NK-92 treated with Interleukin-12 subunit alpha and Interleukin-12 subunit beta, amount 100 ng/mL, for 24 hours (cell line): ENCODE results near the gene AGT.
"Not testable (repeated sequence)": the region's sequence is repeated elsewhere in the genome, so short reads cannot be mapped to it uniquely, and the experiment has no call there.

Experiments used
- DNase-seq: peaks from one replicate; lab custom pipeline; 2025; lab: John Stamatoyannopoulos, UW

AGT gene

DNA sequence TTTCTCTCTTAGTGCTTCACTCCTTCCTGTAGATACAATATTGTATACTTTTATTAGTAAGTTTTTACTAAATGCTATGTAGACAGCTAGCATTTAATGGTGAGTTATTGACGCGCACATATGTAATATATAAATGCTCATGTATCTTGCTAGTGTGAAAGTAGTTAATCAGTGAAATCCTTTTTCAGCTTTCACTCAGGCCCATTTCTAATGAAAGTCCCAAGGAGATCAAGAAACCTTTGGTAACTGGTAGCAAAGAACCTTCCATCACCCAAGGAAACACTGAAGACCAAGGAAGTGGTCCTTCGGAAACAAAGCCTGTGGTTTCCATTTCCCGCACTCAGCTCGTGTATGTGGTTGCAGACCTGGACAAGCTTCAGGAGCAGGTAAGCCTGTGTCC lies 27.2 kb downstream of the AGT start:
- DNase-seq = no peak

DNA sequence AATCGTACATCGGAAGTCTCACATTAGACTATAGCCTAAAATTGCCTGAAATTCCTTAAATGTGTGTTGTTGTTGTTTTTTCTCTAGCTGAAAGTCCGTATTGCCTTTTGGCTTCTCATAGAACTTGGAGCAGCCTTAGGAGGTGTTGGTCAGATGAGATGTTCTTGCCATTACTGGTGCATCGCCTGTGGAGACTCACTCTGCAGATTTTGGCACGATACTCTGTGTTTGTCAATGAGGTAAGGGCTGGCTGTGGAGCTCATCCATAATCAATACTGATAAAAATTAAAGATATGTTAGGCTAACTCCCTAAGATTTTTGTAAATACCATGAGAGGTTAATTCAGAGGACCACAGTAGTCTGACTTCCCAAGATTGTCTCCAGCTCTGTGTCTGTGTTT lies 28.9 kb downstream of the AGT start:
- DNase-seq = no peak

DNA sequence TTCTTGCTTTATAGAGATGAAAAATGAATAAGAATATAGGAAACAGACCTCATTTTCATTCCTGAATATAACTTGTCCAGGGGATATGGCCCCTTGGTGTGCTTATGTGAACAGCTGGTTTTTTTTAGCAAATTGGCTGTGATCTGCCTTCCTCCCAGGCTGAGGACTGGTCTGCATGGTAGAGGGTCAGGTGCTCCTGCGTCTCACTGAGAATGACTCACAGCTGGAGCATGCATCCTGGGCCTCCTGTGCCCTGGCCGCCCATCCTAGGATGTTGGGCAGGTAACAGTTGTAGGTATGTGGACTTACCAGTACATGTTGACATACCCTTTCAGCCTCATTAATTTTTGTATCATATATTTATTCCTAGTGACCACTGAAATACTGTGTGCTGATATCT lies 29.8 kb downstream of the AGT start:
- no peak for DNase-seq

DNA sequence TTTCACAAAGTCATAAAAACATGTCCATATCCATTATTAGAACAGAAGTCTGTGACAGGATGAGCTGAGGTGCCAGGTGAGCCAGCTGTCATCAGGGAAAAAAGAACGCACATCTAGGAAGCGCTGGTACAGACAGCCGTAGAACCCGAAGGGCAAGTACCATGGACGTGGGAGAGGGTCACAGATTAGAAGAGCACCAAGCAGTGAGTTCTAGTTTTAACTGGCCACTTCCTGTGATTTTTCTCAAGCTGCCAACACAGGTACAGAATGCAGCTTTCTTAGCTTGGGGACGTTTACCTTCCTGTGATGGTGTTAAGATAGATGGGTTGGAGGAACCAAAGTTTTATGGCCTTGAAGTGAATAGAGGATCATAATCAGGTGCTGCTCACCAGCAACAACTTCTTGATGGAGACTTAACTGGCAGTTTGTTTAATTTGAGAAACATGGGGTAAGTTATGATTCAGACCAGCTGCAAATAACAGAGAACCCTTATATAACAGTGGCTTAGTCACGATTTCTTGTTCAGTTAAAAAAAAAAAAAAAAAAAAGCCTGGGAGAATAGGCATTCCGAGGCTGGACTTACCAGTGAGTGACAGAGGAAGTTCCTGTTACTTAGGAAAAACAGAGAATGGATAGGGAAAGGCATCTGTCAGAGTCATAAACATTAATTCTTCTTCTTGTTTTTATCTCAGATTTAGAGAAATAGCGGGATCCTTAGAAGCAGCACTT lies 30.9 kb downstream of the AGT start:
- no peak for DNase-seq

DNA sequence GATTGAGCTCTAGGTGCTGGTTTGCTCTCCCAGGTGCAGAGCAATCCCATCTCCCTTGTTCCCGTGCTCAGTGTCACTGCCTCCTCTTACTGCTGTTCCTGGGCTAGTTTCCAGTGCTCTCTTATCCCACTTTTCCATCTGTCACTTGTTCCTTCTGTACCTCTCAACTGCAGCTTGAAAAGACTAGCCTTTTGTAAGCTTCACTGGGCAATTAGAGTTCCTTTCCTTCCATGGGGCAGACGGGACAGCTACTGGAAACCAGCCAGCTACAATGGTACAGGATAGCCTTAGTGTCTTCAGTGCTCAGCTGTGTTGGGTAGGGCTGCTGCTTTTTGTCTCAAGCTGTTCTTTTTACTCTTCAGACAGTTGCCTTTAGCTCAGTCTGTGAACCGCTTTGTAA lies 31.6 kb downstream of the AGT start:
- DNase-seq = no peak

DNA sequence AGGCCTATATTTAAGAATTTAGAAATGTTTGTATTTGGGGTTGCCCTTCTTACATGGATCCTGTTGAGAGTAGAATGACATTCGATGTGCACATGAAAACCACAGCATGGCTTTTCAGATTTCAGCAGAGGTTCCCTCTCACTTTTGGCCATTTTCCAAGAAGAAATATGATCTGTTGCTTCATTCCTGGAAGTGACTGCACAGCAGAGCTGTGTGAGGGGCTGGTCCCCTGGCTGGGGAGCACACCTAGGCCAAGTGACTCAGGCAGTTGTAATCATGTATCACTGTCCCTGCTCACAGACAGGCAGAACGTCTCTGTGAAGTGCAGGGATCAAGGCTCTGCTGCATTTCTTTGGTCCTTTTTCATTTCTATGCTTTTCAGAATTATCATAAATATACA lies 32.3 kb downstream of the AGT start:
- no peak for DNase-seq

DNA sequence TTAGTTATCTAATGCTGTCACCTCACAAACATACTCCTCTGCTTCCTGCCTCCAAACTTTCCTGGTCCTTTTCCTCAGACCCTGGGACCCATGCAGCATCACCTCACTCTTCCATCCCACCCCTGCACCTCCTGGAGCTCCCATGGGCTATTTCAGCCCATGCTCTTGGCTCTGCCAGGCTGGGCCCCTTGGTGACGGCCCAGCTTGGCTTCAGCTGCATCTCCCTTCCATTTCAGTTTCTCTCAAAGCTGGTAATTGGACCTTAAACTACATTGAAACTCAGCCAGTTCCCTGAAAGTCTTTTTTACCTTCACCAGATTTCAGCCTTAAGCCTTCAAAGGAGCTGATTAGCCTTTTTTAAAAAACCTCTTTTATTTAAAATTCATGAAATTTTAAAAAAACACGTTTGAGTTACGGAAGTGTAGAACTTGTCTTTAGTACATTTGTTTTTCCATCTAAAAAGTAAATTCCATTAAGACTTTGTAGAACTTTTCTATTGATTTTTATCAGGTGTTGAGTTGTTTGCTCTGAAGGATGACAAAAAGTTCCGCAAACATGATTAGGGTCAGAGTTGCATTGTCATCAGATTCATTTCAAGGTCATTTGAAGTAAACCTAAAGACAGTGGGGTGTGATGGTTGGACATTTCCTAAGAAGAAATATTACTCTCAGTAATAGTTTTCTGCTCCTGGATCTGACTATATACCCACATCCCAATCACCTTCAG lies 33.5 kb downstream of the AGT start:
- no peak for DNase-seq

DNA sequence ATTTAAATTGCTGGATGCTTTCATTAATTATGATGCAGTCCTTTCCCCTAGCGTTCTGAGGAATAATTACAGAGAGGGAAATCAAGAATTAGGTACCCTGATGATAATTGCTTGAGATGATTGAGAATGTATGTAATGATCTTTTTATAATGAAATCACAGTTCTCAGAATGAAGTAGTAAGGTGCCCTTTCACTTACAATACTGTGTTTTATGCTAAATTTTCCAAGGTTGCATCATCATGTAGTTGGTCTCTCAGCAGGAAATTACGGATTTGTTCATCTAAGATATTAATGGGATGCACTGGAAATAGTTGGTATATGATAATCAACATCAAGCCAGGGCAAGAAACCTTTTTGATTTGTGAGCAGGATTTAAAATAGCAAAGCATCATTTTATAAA lies 34.1 kb downstream of the AGT start:
- DNase-seq = no peak

DNA sequence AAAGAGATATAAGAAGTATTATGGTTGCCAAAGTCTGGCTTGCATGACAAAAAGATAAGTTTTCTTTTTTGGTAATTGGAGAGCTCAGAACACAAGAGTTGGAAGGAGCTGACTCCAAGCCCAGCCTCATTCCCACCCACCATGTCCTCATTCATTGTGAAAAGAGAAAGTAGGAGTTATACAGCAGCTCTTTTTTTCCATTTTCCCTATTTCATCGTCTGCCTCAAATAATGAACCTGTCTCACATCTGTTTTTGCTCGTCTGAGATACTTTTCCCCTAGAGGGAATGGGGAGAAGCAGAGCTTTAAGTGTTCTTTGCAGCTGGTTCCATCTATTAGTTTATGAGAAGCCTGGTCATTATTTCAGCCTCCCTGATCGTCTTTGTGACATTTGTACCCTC lies 34.7 kb downstream of the AGT start:
- no peak for DNase-seq

DNA sequence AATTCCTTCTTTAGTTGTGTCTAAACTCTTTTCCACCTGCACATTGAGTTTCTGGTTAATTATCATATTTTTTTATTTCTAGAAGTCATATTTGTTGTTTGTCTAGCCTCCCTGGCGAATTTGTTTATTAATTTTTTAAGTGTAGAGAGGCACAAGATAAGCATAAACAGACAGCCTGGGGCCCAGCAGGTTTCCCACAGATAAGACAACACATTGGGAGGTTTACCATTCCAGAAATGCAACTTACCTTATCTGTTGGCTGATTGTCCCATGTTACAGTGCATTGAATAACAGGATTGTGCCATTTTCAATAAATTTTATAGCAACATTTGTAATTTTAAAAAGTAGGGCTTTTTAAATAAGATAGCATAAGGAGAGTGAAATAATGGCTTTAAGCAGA lies 36.7 kb downstream of the AGT start:
- no peak for DNase-seq

DNA sequence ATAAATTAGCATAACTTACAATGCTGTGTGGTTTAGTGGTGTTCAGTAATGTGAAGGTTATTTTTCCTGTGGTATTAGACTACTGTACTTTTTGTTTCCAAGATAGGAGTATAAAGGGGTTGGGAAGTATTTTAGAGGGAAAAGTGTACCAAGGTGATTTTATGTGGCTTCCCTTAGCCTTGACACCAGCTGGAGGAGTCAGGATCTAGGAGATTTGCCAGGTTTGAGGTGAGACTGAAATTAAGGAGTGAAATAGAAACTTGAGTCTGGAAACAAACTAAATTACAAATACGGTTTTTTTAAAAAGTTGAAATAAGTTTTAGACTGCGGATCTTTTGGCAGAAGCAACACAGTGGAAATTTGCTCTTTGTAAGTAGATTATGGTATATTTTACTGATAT lies 39.3 kb downstream of the AGT start:
- no peak for DNase-seq

DNA sequence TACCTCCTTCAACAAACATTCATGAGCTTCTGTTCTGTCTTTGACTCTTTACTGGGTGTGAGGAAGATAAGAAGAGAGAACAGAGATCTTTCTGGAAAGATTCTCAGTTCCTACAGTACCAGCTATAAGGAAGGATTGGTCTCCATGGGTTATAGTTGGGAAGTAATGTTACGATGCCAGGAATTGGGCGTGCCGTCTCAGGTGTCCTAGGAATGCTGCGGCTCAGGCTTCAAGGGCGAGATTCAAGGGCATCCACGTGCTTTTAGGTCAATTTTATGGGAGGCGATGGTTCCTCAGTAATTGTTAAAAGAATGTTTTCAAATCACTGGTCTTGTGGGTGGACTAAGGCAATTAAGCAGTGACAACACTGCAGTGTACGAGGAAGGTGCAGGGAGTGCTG lies 44.4 kb downstream of the AGT start:
- DNase-seq = no peak

DNA sequence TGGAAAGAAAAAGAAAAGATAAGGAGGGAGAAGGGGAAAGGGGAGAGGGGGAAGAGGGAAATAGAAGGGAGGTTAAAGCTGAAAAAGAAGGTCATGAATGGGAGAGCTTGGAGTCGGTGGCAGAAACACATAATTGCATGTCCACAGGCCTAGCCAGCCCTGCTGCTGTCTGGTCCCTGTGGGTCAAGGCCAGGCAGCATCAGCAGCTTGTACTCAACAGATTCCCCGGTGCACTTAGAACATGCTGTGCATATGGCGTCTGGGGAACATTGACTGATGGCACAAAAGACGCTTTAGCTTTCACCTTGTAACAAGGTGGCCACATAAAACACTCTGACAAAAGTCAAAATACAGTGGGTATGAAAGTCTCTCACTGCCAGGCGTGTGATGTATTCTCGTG lies 45.7 kb downstream of the AGT start:
- DNase-seq = no peak

DNA sequence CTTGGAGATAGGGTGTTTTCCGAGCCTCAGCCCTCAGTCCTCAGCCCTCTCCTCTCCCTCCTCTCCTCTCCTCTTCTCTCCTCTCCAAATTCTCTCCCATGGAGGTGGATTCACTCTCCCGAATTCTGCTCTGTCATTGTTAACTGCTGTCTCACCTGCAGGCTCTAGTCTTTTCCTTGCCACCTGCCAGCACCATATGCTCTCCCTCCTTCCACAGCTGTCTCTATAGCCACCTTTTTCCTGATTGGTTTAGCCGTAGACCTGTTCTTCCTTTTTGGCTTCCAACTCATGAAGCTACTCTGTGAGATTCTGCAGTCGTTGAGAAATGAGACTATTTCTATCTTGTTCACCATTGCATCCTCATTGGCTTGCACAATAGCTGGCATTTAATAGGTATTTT lies 51.9 kb downstream of the AGT start:
- DNase-seq = no peak

DNA sequence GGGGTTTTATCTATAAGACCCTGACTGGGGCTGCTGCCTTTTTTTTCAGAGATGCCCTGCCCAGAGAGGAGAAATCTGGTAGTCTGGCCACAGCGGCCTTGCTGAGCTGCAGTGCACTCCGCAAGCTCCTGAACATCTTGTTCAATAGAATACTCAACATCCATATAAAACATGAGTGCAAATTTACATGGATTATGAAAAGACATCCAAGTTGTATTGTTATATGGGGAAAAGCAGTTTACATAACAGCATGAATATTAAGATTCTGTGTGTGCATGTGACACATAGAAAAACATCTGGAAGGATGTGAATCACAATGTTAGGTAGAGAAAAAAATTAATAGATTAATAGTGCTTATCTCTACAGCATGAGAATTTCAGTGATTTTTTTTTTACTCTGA lies 55.2 kb downstream of the AGT start:
- DNase-seq = no peak

DNA sequence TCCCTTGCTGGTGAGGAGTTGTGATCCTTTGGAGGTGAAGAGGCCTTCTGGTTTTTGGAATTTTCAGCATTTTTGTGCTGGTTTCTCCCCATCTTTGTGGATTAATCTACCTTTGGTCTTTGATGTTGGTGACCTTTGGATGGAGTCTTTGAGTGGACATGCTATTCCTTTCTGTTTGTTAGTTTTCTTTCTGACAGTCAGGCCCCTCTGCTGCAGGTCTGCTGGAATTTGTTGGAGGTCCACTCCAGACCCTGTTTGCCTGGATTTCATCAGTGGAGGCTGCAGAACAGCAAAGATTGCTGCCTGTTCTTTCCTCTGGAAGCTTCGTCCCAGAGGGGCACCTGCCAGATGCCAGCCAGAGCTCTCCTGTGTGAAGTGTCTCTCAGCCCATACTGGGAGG lies 55.8 kb downstream of the AGT start:
- DNase-seq = not testable (repeated sequence)

DNA sequence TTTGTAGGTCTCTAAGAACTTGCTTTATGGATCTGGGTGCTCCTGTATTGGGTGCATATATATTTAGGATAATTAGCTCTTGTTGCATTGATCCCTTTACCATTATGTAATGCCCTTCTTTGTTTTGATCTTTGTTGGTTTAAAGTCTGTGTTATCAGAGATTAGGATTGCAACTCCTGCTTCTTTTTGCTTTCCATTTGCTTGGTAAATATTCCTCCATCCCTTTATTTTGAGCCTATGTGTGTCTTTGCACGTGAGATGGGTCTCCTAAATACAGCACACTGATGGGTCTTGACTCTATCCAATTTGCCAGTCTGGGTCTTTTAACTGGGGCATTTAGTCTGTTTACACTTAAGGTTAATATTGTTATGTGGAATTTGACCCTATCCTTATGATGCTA lies 57.2 kb downstream of the AGT start:
- not testable (repeated sequence) for DNase-seq
